ENCODE measurements around the gene LEFTY2.
"Not testable (repeated sequence)": the region's sequence is repeated elsewhere in the genome, so short reads cannot be mapped to it uniquely, and the experiment has no call there.

- not testable (repeated sequence) for TF ChIP-seq CTCF (IDR thresholded peaks at IDR 0.05; ENCODE audit: poor library complexity, severe bottlenecking); EP300 (conservative IDR thresholded peaks at IDR 0.05; ENCODE audit: poor library complexity, severe bottlenecking); POLR2AphosphoS5 (IDR thresholded peaks at IDR 0.05); TAF1 (IDR thresholded peaks at IDR 0.05; ENCODE audit: low read depth); EZH2 (IDR thresholded peaks at IDR 0.05; ENCODE audit: borderline replicate concordance, insufficient read depth, low read length, poor library complexity, severe bottlenecking)
Observed at GRCh38 chr1:225936086-225936485, 4.9 kb downstream of the LEFTY2 start.

Data from neural cell (in vitro differentiated cells).